Vagina (tissue), 2 donors: ENCODE measurements around the gene PSMB8. TPM values are rescaled to one million over a fixed set of nuclear protein-coding genes. Genes with fewer than 3 reads are reported as not detected.

Source experiments
- DNase-seq, 2 donors: peaks; one replicate each; pipeline ENCODE4 v3.0.0-alpha.2; 2017; ENCODE audit errors: extremely low spot score in 2 of 2
- H3K27ac ChIP-seq: fragments of 200-600 bp; sonication (generic); one replicate; pipeline ENCODE4 v1.5.1; 2019
- H3K27me3 ChIP-seq: fragments of 200-600 bp; sonication (generic); one replicate; pipeline ENCODE4 v1.5.1; 2019
- H3K36me3 ChIP-seq, 2 donors: fragments of 200-600 bp; sonication (generic); one replicate each; pipeline ENCODE4 v1.5.1; 2017 to 2019
- H3K4me1 ChIP-seq: fragments of 200-600 bp; sonication (generic); one replicate; pipeline ENCODE4 v1.5.1; 2019
- H3K4me3 ChIP-seq, 2 donors: fragments of 200-600 bp; sonication (generic); 1 replicate in 1 of 2; 2 replicates in 1 of 2; pipeline ENCODE4 v1.5.1; 2016 to 2019
- H3K9me3 ChIP-seq: fragments of 200-600 bp; sonication (generic); one replicate; pipeline ENCODE4 v1.5.1; 2019
- POLR2A ChIP-seq, 2 donors: fragments of 450-650 bp; IDR thresholded peaks; one replicate each; pipeline ENCODE4 v1.6.1; 2017; ENCODE audit warnings: antibody characterized with exemption in 2 of 2, mild to moderate bottlenecking in 2 of 2, moderate library complexity in 2 of 2
- POLR2AphosphoS5 ChIP-seq, 2 donors: sonication (generic); formaldehyde crosslinking; IDR thresholded peaks; one replicate each; pipeline ENCODE4 v1.9.0; 2017; ENCODE audit warnings: antibody characterized with exemption in 2 of 2, mild to moderate bottlenecking in 2 of 2, low read depth in 1 of 2; ENCODE audit not compliant: insufficient read depth in 1 of 2
- intact Hi-C: fragments of 100-400 bp; cut with DNase I; formaldehyde crosslinking; loops from one replicate; pipeline ENCODE4 v1.15.1; 2023
- total RNA-seq: library from RNA; depleted of rRNA; stranded (reverse); fragments of >200 nt; gene quantifications from one replicate; pipeline ENCODE4 v1.2.3, GENCODE V29; 2016
- TF ChIP-seq, protein P1 (sequence below), 3 experiments: fragments of 450-650 bp in 2 of 3; fragments of 200-600 bp in 1 of 3; sonication (generic) in 1 of 3; IDR thresholded peaks; one replicate each; pipeline ENCODE4 v1.5.1; 2017 to 2019; ENCODE audit warnings: antibody characterized with exemption in 3 of 3, mild to moderate bottlenecking in 2 of 3, moderate library complexity in 2 of 3

PSMB8 gene
- total RNA-seq, 1 donor from 2014 or later: 31.9 TPM

DNA sequence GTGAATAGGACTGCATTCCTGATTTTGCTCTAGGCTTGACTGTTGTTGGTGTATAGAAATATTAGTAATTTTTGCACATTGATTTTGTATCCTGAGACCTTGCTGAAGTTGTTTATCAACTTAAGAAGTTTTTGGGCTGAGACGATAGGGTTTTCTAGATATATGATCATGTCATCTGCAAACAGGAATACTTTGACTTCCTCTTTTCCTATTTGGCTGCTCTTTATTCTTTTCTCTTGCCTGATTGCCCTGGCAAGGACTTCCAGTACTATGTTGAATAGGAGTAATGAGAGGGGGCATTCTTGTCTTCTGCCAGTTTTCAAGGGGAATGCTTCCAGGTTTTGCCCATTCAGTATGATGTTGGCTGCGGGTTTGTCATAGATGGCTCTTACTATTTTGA lies 40.4 kb downstream of the PSMB8 start:
- Histone ChIP-seq H3K9me3 (no peaks in the 10 kb centered on the region), H3K27me3 (no peaks in the 10 kb centered on the region), H3K36me3 (no peaks in the 10 kb centered on the region), H3K4me3 (no peak overlapping the region), H3K4me1 (no peaks in the 10 kb centered on the region), H3K27ac (no peak overlapping the region)
- intact Hi-C loops: no loop called here
- no peak for DNase-seq
- no peak for TF ChIP-seq POLR2A (IDR thresholded peaks at IDR 0.05)
- no peak for TF ChIP-seq POLR2AphosphoS5 (IDR thresholded peaks at IDR 0.05; ENCODE audit: insufficient read depth in 1 of 2, low read depth in 1 of 2)
- TF ChIP-seq, protein P1, sequence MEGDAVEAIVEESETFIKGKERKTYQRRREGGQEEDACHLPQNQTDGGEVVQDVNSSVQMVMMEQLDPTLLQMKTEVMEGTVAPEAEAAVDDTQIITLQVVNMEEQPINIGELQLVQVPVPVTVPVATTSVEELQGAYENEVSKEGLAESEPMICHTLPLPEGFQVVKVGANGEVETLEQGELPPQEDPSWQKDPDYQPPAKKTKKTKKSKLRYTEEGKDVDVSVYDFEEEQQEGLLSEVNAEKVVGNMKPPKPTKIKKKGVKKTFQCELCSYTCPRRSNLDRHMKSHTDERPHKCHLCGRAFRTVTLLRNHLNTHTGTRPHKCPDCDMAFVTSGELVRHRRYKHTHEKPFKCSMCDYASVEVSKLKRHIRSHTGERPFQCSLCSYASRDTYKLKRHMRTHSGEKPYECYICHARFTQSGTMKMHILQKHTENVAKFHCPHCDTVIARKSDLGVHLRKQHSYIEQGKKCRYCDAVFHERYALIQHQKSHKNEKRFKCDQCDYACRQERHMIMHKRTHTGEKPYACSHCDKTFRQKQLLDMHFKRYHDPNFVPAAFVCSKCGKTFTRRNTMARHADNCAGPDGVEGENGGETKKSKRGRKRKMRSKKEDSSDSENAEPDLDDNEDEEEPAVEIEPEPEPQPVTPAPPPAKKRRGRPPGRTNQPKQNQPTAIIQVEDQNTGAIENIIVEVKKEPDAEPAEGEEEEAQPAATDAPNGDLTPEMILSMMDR (IDR thresholded peaks at IDR 0.05): no peak

DNA sequence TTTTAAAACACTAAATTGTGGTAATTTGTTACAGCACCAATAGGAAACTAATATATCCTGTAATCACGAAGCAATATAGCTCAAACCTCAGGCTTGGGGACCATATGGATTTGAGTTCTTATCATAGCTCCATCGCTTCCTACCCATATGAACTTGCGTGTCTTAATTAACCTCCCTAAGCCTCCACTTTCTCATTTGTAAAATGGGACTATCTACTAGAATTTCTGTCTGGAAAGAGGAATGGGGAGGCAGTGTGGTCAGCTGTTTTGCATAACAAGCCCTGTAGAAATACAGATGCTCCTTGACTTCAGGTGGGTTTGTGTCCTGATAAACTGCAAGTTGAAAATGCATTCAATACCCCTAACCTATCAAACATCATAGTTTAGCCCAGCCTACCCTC lies 44.1 kb downstream of the PSMB8 start:
- TF ChIP-seq POLR2AphosphoS5 (IDR thresholded peaks at IDR 0.05; ENCODE audit: insufficient read depth in 1 of 2, low read depth in 1 of 2): no peak
- TF ChIP-seq, protein P1 (IDR thresholded peaks at IDR 0.05): no peak
- no peak for TF ChIP-seq POLR2A (IDR thresholded peaks at IDR 0.05)
- no peaks in the 10 kb centered on the region for H3K9me3 ChIP-seq
- no peak for DNase-seq
- no peak overlapping the region for H3K4me3 ChIP-seq
- H3K27me3 ChIP-seq: no peaks in the 10 kb centered on the region
- intact Hi-C loops: loop anchor here (10.0 kb wide), 2 partner anchors 95 to 385 kb away; no protein-coding TSS in a partner anchor
- H3K27ac ChIP-seq: no peak overlapping the region
- no peaks in the 10 kb centered on the region for H3K36me3 ChIP-seq
- no peaks in the 10 kb centered on the region for H3K4me1 ChIP-seq

DNA sequence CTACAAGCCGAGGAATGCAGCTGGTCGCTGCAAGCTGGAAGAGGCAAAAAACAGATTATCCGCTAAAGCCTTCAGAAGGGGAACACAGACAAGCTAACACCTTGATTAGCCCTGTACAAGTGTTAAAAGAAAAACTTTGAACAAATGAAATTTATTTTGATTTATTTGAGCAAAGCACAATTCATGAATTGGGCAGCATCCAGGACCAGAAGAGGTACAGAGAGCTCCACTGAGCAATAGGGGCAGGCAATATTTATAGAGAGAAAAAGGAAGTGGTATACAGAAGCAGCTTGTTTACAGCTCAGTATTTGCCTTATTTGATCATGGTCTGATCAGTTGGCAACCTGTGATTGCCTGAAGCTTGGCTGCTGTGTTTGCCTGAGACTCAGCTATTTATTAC lies 44.7 kb downstream of the PSMB8 start:
- no peaks in the 10 kb centered on the region for H3K4me1 ChIP-seq
- TF ChIP-seq, protein P1 (IDR thresholded peaks at IDR 0.05): no peak
- no peak for TF ChIP-seq POLR2AphosphoS5 (IDR thresholded peaks at IDR 0.05; ENCODE audit: insufficient read depth in 1 of 2, low read depth in 1 of 2)
- TF ChIP-seq POLR2A (IDR thresholded peaks at IDR 0.05): no peak
- H3K4me3 ChIP-seq: no peak overlapping the region
- H3K9me3 ChIP-seq: no peaks in the 10 kb centered on the region
- intact Hi-C loops: loop anchor here (10.0 kb wide), 2 partner anchors 94 to 384 kb away; no protein-coding TSS in a partner anchor
- H3K27ac ChIP-seq: no peak overlapping the region
- no peaks in the 10 kb centered on the region for H3K36me3 ChIP-seq
- no peak for DNase-seq
- no peaks in the 10 kb centered on the region for H3K27me3 ChIP-seq

DNA sequence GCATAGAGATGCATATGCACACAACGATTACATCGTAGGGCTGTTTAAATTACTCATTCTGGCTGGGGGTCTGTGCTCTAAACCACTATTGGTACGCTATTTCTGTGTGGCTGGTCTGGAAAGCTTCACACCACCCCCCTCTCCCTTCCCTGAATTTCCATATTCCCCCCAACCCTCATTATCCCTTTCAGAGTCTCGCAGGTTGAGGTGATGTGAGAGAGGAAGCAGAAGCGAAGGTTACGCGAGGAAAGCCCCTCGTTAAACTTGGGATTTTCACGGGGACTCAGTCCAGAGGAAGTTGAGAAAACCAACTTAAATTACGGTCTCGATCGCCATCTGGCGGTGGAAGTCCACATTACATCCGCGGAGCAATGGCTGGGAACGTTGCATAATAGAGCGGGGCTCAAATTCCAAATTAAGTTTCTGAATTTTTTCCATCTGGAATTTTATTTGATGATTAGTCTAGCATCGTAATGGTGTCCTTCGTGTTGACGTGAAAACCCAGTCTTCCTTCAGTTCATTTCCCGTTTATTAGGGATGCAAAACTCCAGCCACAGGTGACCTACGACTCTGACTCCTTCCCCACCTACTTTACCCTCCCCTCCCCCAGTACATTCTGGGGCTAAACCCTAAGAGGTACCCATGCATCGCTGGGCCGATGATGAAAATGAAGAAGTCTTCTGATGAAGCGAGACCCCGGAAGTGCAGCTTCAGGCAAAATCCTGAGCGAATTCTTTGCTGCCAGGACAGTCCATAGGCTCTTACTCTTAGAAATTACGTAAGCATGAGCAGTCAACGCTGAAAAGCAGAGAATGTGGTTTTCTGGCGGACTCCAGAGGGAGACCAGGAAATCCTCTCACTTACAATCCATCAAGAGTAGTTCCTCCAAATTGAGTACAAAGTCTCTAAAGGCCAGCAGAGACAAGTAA lies 46.7 kb downstream of the PSMB8 start:
- Histone ChIP-seq H3K27me3 (no peaks in the 10 kb centered on the region), H3K36me3 (no peaks in the 10 kb centered on the region), H3K4me3 (no peak overlapping the region), H3K9me3 (no peaks in the 10 kb centered on the region), H3K27ac (no peak overlapping the region), H3K4me1 (no peaks in the 10 kb centered on the region)
- no peak for TF ChIP-seq POLR2A (IDR thresholded peaks at IDR 0.05)
- TF ChIP-seq POLR2AphosphoS5 (IDR thresholded peaks at IDR 0.05; ENCODE audit: insufficient read depth in 1 of 2, low read depth in 1 of 2): peak in 1 of 2 donors; percentile 45
- TF ChIP-seq, protein P1 (IDR thresholded peaks at IDR 0.05): peak; percentile 83 to 97 (median 87)
- intact Hi-C loops: loop anchor here (10.0 kb wide), 2 partner anchors 92 to 382 kb away; no protein-coding TSS in a partner anchor
- no peak for DNase-seq

DNA sequence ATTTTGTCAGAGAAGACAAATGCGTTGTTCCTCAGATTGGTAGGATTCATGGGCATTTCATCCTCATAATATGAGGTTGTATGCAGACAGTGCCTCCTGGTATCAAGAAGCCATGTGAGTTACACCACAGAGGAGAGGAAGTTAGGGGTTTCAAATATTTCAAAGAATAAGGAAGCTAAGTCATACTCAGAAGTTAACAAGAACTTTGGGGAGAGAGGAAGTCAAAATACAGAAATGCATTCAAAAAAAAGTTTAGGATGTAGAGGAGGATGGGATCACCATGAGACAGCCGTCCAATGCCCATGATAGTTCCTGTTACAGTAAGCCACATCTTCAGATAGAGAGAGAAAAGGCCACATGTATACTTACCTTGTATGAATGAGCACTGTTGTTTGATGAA lies 49.3 kb downstream of the PSMB8 start:
- intact Hi-C loops: loop anchor here (10.0 kb wide), 2 partner anchors 90 to 380 kb away; no protein-coding TSS in a partner anchor
- no peak for DNase-seq
- Histone ChIP-seq H3K27ac (no peak overlapping the region), H3K36me3 (no peaks in the 10 kb centered on the region), H3K4me1 (no peaks in the 10 kb centered on the region), H3K9me3 (no peaks in the 10 kb centered on the region), H3K27me3 (no peaks in the 10 kb centered on the region), H3K4me3 (no peak overlapping the region)
- TF ChIP-seq, protein P1 (IDR thresholded peaks at IDR 0.05): no peak
- TF ChIP-seq POLR2A (IDR thresholded peaks at IDR 0.05) (no peak), POLR2AphosphoS5 (IDR thresholded peaks at IDR 0.05; ENCODE audit: insufficient read depth in 1 of 2, low read depth in 1 of 2) (no peak)
